Frontal cortex (tissue), 4 donors: ENCODE data around the gene MOB3B. TPM values are rescaled to one million over a fixed set of nuclear protein-coding genes. Genes with fewer than 3 reads are reported as not detected.
"Not testable (repeated sequence)": the region's sequence is repeated elsewhere in the genome, so short reads cannot be mapped to it uniquely, and the experiment has no call there.

ENCODE experiments used
- DNase-seq, 2 donors: peaks; one replicate each; pipeline ENCODE4 v3.0.0; 2012; ENCODE audit warnings: low spot score in 2 of 2
- FAIRE-seq: peaks from 2 replicates; lab custom pipeline; 2012; peaks lifted over from hg19 to GRCh38; lab: Jason Lieb, UNC
- total RNA-seq: library from RNA; depleted of rRNA; stranded (reverse); fragments of >200 nt; gene quantifications from one replicate; pipeline ENCODE4 v1.2.3, GENCODE V29; 2014
- donor health status: control.
- donor health status: control.
- donor health status: control.

Gene MOB3B
- total RNA-seq, 1 donor from 2014 or later = 2.9 TPM

DNA sequence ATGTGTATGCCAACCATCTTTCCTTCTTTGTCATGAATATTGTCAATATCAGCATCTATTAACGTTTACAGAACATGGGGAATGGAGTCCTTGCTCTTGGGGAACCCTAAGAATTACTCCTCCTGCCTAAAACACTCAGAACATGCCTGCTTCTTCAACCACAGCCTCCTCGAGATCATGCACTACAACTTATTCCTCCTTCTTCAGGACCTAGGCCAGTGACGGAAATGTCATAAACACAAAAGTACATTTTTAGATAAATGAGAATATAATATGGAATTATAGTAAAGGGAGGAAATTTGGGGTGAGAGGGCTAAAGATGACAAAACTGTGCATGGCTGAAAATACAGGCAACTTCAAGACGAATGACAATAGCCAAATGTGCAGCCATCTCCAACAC is 8.6 kb downstream of the MOB3B start:
- no peak for FAIRE-seq

GRCh38 chr9:27519466-27520465 is 9.8 kb downstream of the MOB3B start:
- DNase-seq (no peak), FAIRE-seq (no peak)

More for the DNA sequence above, 8.6 kb downstream of the MOB3B start:
- no peak for DNase-seq

GRCh38 chr9:27518809-27519208 is 10.8 kb downstream of the MOB3B start:
- no peak for FAIRE-seq
- DNase-seq = no peak

DNA sequence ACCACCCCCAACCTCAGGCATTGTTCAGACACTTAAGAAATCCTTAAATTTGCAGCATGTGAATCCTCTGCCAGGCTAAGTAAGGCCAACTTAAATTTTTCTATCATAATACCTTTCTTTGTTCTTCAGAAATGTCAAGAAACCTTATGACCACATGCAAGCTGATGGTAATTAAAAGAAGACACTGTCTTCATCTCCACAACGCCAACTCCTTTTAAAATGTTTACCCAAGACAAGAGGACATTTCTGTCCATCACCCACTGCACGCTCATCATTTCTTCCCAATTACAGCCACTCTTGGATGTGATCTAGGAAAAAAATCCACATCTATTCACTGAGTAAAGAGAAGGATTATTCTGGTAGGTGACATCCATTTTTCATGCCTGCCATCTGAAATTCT is 11.6 kb downstream of the MOB3B start:
- no peak for DNase-seq
- FAIRE-seq = no peak

DNA sequence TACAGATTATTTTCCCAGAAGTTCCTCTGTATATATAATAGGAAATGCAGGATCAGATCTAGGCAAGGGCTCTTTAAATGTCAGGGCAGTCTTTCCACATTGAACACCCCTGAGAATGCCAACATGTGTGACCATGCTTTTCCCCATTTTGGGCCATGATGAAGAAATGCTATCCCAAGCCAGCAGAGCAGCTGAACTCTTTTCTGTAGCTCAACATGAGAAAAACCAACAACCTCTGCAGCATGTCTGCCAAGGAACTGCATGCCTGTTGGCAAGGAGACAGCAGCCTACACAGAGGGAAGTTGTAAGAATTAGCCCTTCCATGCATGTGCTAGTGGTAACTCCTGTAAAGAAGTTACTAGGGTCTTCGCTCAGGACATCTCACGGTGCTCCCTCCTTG is 15.1 kb downstream of the MOB3B start:
- FAIRE-seq = no peak

DNA sequence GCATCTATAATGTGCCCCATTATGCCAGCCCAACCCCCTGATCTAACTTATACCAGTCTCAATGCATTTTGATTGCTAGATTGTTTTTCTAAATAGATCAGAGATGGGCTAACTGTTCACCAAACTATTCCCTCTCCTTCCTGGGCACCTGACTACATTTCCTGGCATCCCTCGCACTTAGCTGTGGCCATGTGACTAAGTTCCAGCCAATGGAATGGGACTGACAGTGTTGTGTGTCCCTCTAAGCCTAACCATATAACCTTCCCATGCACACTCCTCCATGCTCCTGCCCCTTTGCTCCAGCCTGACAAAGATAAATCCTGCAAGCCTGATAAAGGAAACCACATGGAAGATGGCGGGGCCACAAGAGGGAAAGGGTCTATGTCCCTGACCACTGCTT is 17.8 kb downstream of the MOB3B start:
- DNase-seq (no peak), FAIRE-seq (no peak)

More for the DNA sequence above, 15.1 kb downstream of the MOB3B start:
- no peak for DNase-seq

GRCh38 chr9:27510780-27511179 is 18.8 kb downstream of the MOB3B start:
- no peak for DNase-seq
- FAIRE-seq = no peak

DNA sequence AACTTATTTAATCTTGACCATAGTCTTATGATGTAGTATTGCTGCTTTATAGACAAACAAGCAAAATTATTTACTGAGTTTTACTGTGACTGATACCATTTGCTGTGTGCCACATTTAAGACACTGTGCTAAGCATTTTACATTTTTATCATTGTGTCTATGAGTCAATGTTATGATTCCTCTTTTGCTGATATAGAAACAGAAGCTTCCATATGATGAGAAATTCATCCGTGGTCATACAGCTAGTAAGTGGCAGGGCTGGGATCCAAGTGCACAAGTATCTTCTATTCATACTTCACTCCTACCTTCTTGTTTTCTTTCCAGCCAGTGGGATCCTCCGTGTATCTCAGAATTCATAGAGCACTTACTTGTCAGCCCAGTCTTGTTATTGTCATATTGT is 22.6 kb downstream of the MOB3B start:
- FAIRE-seq (no peak), DNase-seq (no peak)

DNA sequence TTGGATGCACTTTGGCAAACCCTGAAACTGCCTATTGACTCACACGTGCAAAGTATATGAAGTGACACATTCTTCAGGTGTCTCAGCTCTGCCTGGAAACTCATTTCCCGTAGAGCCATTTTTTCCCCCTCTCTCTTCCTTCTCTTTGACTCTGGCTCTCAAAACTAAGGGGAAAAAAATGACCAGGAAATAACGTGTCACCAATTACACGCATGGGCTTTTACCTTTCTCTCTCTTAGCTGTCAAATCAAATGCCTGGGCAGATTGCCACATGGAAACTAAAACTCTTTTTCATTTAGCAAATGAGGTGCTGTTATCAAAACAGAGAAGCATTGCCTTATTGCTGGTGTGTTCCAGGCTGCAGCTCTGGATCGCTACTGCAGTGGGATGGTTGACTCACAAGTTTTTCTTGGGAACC is 23.9 kb downstream of the MOB3B start:
- no peak for FAIRE-seq

DNA sequence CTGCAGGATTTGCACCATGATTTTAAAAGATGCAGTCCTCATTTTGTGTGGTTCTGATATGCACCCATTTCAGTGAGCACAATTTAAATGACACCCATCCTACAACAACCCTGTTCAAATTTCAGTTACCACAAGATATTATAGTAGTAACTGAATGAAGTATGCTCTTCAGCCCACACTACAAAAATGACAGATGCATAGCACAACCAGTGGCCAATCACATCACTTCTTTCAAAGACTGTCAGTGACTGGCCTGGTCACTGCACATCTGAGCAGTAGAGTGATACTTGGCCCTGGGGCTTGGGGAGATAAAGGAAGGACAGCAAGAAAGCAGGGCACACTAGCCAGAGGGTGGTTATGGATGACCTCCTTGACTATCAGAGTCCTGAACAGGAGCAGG is 25.4 kb downstream of the MOB3B start:
- DNase-seq = no peak
- FAIRE-seq = no peak

More for the DNA sequence above, 23.9 kb downstream of the MOB3B start:
- no peak for DNase-seq

DNA sequence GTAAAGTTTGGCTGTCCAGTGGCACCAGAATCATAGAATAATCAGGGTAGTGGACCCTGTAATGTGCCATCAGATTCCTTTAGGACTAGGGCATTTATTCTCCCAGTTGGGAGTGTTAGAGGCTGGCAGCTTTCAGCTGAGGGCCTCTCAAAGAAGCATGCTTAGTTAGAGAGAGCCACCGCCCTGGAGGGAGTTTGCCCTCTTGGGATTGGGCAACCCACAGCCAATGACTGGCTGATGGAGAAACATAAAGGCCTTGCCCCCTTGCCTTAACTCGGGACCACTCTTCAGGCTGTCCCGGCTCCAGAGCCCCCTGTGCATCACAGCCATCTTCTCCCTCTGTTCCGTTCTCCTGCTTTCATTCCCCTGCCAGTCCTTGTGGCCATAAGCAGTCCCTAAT is 26.0 kb downstream of the MOB3B start:
- FAIRE-seq (no peak), DNase-seq (no peak)

GRCh38 chr9:27500902-27501301 is 28.7 kb downstream of the MOB3B start:
- not testable (repeated sequence) for FAIRE-seq

DNA sequence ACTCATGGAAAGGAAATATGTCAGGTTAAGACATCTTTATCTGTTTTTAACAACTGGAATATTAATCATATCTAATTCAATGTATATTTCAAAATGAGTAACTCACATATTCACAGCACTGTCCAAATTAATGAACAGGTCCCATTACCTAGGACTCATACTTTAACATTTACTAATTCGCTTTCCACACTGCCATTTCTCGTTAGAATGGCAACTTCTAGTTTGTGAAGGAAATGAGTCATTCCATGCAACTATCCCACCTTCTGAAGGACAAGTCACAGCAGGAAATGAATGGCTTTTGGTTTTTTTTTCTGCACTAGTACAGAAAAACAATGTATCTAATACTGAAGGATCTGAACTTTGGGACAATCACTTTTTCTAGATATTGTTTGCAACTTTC is 30.2 kb downstream of the MOB3B start:
- DNase-seq (no peak), FAIRE-seq (no peak)

More at GRCh38 chr9:27500902-27501301, 28.7 kb downstream of the MOB3B start:
- not testable (repeated sequence) for DNase-seq

GRCh38 chr9:27497883-27498417 is 31.7 kb downstream of the MOB3B start:
- FAIRE-seq (no peak), DNase-seq (no peak)

- no peak for FAIRE-seq
These were observed 33.5 kb downstream of the MOB3B start for GRCh38 chr9:27496135-27496504.

GRCh38 chr9:27495480-27496134 is 34.0 kb downstream of the MOB3B start:
- FAIRE-seq = no peak

More at GRCh38 chr9:27496135-27496504, 33.5 kb downstream of the MOB3B start:
- no peak for DNase-seq

GRCh38 chr9:27491154-27491553 is 38.5 kb downstream of the MOB3B start:
- DNase-seq (no peak), FAIRE-seq (no peak)

More at GRCh38 chr9:27495480-27496134, 34.0 kb downstream of the MOB3B start:
- DNase-seq = no peak

DNA sequence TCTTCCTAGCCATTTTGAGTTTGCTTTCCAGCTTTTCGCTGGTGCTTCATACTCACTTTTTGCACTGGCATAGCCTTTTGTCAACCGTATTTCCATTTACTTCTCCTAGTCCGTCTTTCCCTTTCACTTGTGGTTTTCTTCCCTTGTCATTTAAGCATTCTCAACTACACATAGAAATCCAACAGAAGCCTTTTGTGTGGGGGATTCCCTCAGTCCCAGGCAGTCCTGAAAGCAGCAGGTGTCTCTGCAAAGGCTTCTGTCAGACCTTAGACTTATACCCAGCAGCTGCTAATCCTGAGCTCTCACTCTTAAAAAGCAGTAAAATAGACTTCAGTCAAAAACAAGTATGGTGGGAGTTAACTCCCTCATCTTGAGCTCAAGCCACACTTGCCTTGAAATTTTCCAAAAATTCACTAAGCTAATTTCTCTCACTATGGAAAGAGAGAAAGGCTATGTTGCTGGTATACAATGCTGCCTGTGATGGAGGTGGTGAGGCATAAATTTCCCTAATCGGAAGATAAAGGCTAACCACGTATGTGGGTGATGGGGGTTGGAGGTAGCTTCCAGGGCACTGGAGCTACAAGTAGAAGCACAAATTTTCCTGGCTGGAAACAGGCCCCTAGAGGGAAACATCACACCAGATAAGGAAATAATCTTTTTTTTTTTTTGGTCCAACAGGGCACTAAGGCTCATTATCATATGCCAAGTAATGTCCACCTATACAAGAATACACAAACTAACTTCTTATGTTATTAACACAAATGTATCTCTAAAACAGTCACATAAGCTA is 40.3 kb downstream of the MOB3B start:
- DNase-seq (no peak), FAIRE-seq (no peak)

DNA sequence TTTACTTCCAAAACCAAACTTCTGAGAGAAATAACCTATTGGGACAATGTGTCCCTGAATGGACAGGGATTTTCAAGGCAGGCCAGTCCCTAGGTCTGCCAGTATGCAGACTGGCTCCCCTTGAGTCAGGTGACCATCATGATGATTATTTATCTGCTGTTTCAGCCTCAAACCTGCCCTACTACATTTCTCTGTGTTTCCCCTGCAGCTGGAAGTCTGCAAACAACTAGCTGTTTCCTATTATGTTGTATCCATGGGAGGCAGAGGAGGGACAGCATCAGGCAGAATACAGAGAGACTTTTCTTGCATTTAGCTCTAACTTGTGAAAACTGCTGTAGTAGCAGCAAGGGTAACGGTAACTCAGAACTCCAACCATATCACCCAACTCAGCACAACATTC is 41.7 kb downstream of the MOB3B start:
- FAIRE-seq (no peak), DNase-seq (no peak)

DNA sequence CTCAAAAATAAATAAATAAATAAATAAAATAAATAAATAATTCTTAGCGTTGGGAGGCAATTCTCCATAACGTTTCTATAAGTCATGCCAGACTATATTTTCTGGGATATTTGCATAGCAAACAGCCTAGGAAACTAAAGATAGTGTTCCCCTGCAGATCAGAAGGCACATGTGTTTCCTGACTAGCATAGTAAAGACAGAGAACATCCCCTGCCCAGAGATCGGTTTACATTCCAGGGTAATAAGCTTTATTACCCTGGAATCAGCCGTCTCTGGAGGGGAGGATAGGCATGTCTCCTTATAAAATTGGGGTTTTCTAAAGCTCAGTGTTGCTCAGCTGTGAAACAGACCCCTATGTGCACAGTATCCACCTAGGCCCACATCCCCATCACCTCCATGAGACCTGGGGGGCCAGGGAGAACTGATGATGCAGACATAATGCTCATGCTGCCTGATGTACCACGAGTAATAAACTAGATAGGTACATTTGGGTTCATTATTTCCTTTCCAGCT is 42.4 kb downstream of the MOB3B start:
- DNase-seq = no peak
- FAIRE-seq = no peak
